ENCODE data around the gene ADAMTS10.
"Not testable (repeated sequence)": the region's sequence is repeated elsewhere in the genome, so short reads cannot be mapped to it uniquely, and the experiment has no call there.

ADAMTS10 gene

GRCh38 chr19:8593931-8594330, 16.6 kb downstream of the ADAMTS10 start:
- no peak for DNase-seq
- TF ChIP-seq POLR2A (IDR thresholded peaks at IDR 0.05; ENCODE audit: low read length), result no peak
- no peak for TF ChIP-seq GATA1 (IDR thresholded peaks at IDR 0.05; ENCODE audit: low read depth, low read length)

GRCh38 chr19:8592231-8593009, 18.1 kb downstream of the ADAMTS10 start:
- DNase-seq, result peak; percentile 92 to 94

GRCh38 chr19:8589177-8589714, 21.3 kb downstream of the ADAMTS10 start:
- no peak for DNase-seq

More at GRCh38 chr19:8592231-8593009, 18.1 kb downstream of the ADAMTS10 start:
- no peak for TF ChIP-seq GATA1 (IDR thresholded peaks at IDR 0.05; ENCODE audit: low read depth, low read length)
- no peak for TF ChIP-seq POLR2A (IDR thresholded peaks at IDR 0.05; ENCODE audit: low read length)

GRCh38 chr19:8585894-8586750, 24.4 kb downstream of the ADAMTS10 start:
- DNase-seq, result peak; percentile 62 to 76

More at GRCh38 chr19:8589177-8589714, 21.3 kb downstream of the ADAMTS10 start:
- no peak for TF ChIP-seq POLR2A (IDR thresholded peaks at IDR 0.05; ENCODE audit: low read length)
- no peak for TF ChIP-seq GATA1 (IDR thresholded peaks at IDR 0.05; ENCODE audit: low read depth, low read length)

GRCh38 chr19:8584965-8585893, 25.3 kb downstream of the ADAMTS10 start:
- TF ChIP-seq POLR2A (IDR thresholded peaks at IDR 0.05; ENCODE audit: low read length) (no peak), GATA1 (IDR thresholded peaks at IDR 0.05; ENCODE audit: low read depth, low read length) (no peak)

More at GRCh38 chr19:8585894-8586750, 24.4 kb downstream of the ADAMTS10 start:
- TF ChIP-seq POLR2A (IDR thresholded peaks at IDR 0.05; ENCODE audit: low read length), result no peak
- no peak for TF ChIP-seq GATA1 (IDR thresholded peaks at IDR 0.05; ENCODE audit: low read depth, low read length)

GRCh38 chr19:8580710-8581281, 29.7 kb downstream of the ADAMTS10 start:
- no peak for TF ChIP-seq POLR2A (IDR thresholded peaks at IDR 0.05; ENCODE audit: low read length)
- DNase-seq, result peak; percentile 83 to 92

More at GRCh38 chr19:8584965-8585893, 25.3 kb downstream of the ADAMTS10 start:
- DNase-seq, result no peak

- peak; percentile 64 to 83 for DNase-seq
- TF ChIP-seq GATA1 (IDR thresholded peaks at IDR 0.05; ENCODE audit: low read depth, low read length) (no peak), POLR2A (IDR thresholded peaks at IDR 0.05; ENCODE audit: low read length) (no peak)
These were observed 31.8 kb downstream of the ADAMTS10 start for GRCh38 chr19:8578642-8579265.

- DNase-seq, result no peak
These were observed 32.8 kb downstream of the ADAMTS10 start for GRCh38 chr19:8577741-8578140.

GRCh38 chr19:8577247-8577646, 33.3 kb downstream of the ADAMTS10 start, which contains the start of gene MYO1F:
Gene MYO1F, minus strand, starts transcription at chr19:8577442. Its CDS starts 133 bp downstream, at chr19:8577309.
- TF ChIP-seq POLR2A (IDR thresholded peaks at IDR 0.05; ENCODE audit: low read length), result no peak
- TF ChIP-seq GATA1 (IDR thresholded peaks at IDR 0.05; ENCODE audit: low read depth, low read length), result no peak
- DNase-seq, result no peak

More at GRCh38 chr19:8577741-8578140, 32.8 kb downstream of the ADAMTS10 start:
- no peak for TF ChIP-seq GATA1 (IDR thresholded peaks at IDR 0.05; ENCODE audit: low read depth, low read length)
- TF ChIP-seq POLR2A (IDR thresholded peaks at IDR 0.05; ENCODE audit: low read length), result no peak

- DNase-seq, result no peak
These were observed 34.1 kb downstream of the ADAMTS10 start for GRCh38 chr19:8576273-8576993.

GRCh38 chr19:8575467-8575997, 35.0 kb downstream of the ADAMTS10 start:
- DNase-seq, result peak in 1 of 2 experiments; percentile 17
- TF ChIP-seq GATA1 (IDR thresholded peaks at IDR 0.05; ENCODE audit: low read depth, low read length), result no peak
- no peak for TF ChIP-seq POLR2A (IDR thresholded peaks at IDR 0.05; ENCODE audit: low read length)

More at GRCh38 chr19:8576273-8576993, 34.1 kb downstream of the ADAMTS10 start:
- TF ChIP-seq POLR2A (IDR thresholded peaks at IDR 0.05; ENCODE audit: low read length) (no peak), GATA1 (IDR thresholded peaks at IDR 0.05; ENCODE audit: low read depth, low read length) (no peak)

GRCh38 chr19:8574619-8574922, 35.9 kb downstream of the ADAMTS10 start:
- DNase-seq, result not testable (repeated sequence)

Data from erythroblast (primary cell).